H9 (cell line): ENCODE measurements around the gene CHCHD3. TPM values are rescaled to one million over a fixed set of nuclear protein-coding genes. Genes with fewer than 3 reads are reported as not detected.

Experiments
- DNase-seq: peaks from one replicate; pipeline ENCODE4 v3.0.0-alpha.2; 2017
- H2AFZ ChIP-seq: one replicate; pipeline ENCODE4 v1.6.1; 2013; ENCODE audit warnings: mild to moderate bottlenecking, low read length, control low read depth, moderate library complexity
- H2AK5ac ChIP-seq: 2 replicates; pipeline ENCODE4 v1.6.1; 2013; ENCODE audit warnings: low read length, control low read depth, mixed read lengths; ENCODE audit not compliant: insufficient read length
- H2BK120ac ChIP-seq: one replicate; pipeline ENCODE4 v1.6.1; 2013; ENCODE audit warnings: low read depth, mild to moderate bottlenecking, low read length, control low read depth, inconsistent platforms; ENCODE audit not compliant: poor library complexity, severe bottlenecking
- H2BK12ac ChIP-seq: 2 replicates; pipeline ENCODE4 v1.6.1; 2013; ENCODE audit warnings: low read length, control low read depth, mixed read lengths, low read depth; ENCODE audit not compliant: insufficient read length
- H2BK15ac ChIP-seq: 2 replicates; pipeline ENCODE4 v1.6.1; 2013; ENCODE audit warnings: low read depth, low read length, control low read depth
- H2BK20ac ChIP-seq: one replicate; pipeline ENCODE4 v1.6.1; 2013; ENCODE audit warnings: low read depth, mild to moderate bottlenecking, low read length, control low read depth, inconsistent platforms; ENCODE audit not compliant: poor library complexity, severe bottlenecking
- H2BK5ac ChIP-seq: 2 replicates; pipeline ENCODE4 v1.6.1; 2013; ENCODE audit warnings: low read length, control low read depth, mixed read lengths; ENCODE audit not compliant: insufficient read length
- H3K14ac ChIP-seq: 2 replicates; pipeline ENCODE4 v1.6.1; 2013; ENCODE audit warnings: low read length, control low read depth; ENCODE audit not compliant: insufficient read depth
- H3K18ac ChIP-seq: 2 replicates; pipeline ENCODE4 v1.6.1; 2013; ENCODE audit warnings: low read depth, mild to moderate bottlenecking, mixed read lengths, low read length, control low read depth; ENCODE audit not compliant: insufficient read length
- H3K23ac ChIP-seq: 2 replicates; pipeline ENCODE4 v1.6.1; 2013; ENCODE audit warnings: low read length, control low read depth, mixed read lengths, low read depth; ENCODE audit not compliant: insufficient read length
- H3K23me2 ChIP-seq: 2 replicates; pipeline ENCODE4 v1.6.1; 2013; ENCODE audit warnings: low read depth, mild to moderate bottlenecking, mixed read lengths, low read length, control low read depth; ENCODE audit not compliant: insufficient read length, poor library complexity, severe bottlenecking
- H3K27ac ChIP-seq: 2 replicates; pipeline ENCODE4 v1.5.1; 2013; ENCODE audit warnings: low read length, control low read depth, mixed read lengths, low read depth; ENCODE audit not compliant: insufficient read length
- H3K27me3 ChIP-seq: 2 replicates; pipeline ENCODE4 v1.6.1; 2013; ENCODE audit warnings: low read length, control low read depth, inconsistent platforms; ENCODE audit not compliant: insufficient read depth
- H3K4ac ChIP-seq: 2 replicates; pipeline ENCODE4 v1.6.1; 2013; ENCODE audit warnings: low read depth, mild to moderate bottlenecking, control low read depth, inconsistent platforms, low read length, moderate library complexity
- H3K4me1 ChIP-seq: 2 replicates; pipeline ENCODE4 v1.6.1; 2013; ENCODE audit warnings: low read length, control low read depth, inconsistent platforms; ENCODE audit not compliant: insufficient read depth
- H3K4me2 ChIP-seq: 2 replicates; pipeline ENCODE4 v1.6.1; 2013; ENCODE audit warnings: low read length, control low read depth, mixed read lengths; ENCODE audit not compliant: insufficient read length, insufficient read depth
- H3K56ac ChIP-seq: 2 replicates; pipeline ENCODE4 v1.6.1; 2013; ENCODE audit warnings: low read depth, mild to moderate bottlenecking, mixed read lengths, low read length, control low read depth; ENCODE audit not compliant: insufficient read length
- H3K79me1 ChIP-seq: 2 replicates; pipeline ENCODE4 v1.6.1; 2013; ENCODE audit warnings: low read depth, mild to moderate bottlenecking, moderate library complexity, low read length, control low read depth, inconsistent platforms; ENCODE audit not compliant: insufficient read depth, poor library complexity, severe bottlenecking
- H3K79me2 ChIP-seq: 2 replicates; pipeline ENCODE4 v1.6.1; 2013; ENCODE audit warnings: low read length, control low read depth, inconsistent platforms; ENCODE audit not compliant: insufficient read depth
- H3K9ac ChIP-seq: 2 replicates; pipeline ENCODE4 v1.6.1; 2013; ENCODE audit warnings: low read length, control low read depth, mixed read lengths; ENCODE audit not compliant: insufficient read length; ENCODE audit errors: extremely low read depth
- H3K9me3 ChIP-seq: one replicate; pipeline ENCODE4 v1.6.1; 2013; ENCODE audit warnings: low read depth, low read length, inconsistent platforms; ENCODE audit not compliant: control insufficient read depth
- H3T11ph ChIP-seq: one replicate; pipeline ENCODE4 v1.6.1; 2013; ENCODE audit warnings: mild to moderate bottlenecking, low read length, control low read depth, inconsistent platforms
- H4K20me1 ChIP-seq: one replicate; pipeline ENCODE4 v1.6.1; 2013; ENCODE audit not compliant: control insufficient read depth, insufficient read length, insufficient read depth
- H4K5ac ChIP-seq: 2 replicates; pipeline ENCODE4 v1.6.1; 2013; ENCODE audit warnings: low read depth, mild to moderate bottlenecking, mixed read lengths, low read length, control low read depth; ENCODE audit not compliant: insufficient read length
- H4K8ac ChIP-seq: replicated peaks from 2 replicates; pipeline ENCODE4 v1.6.1; 2013; ENCODE audit warnings: low read length, control low read depth, mixed read lengths, low read depth; ENCODE audit not compliant: insufficient read length
- H4K91ac ChIP-seq: 2 replicates; pipeline ENCODE4 v1.6.1; 2013; ENCODE audit warnings: low read depth, mild to moderate bottlenecking, moderate library complexity, mixed read lengths, low read length, control low read depth; ENCODE audit not compliant: insufficient read length
- H3K27ac Mint-ChIP-seq, 3 experiments: 2 replicates in 2 of 3; 3 replicates in 1 of 3; pipeline ENCODE4 v1.8.0; 2020 to 2021; ENCODE audit warnings: mixed read lengths in 3 of 3, mild to moderate bottlenecking in 1 of 3, moderate library complexity in 1 of 3
- H3K27me3 Mint-ChIP-seq: 2 replicates; pipeline ENCODE4 v1.8.0; 2021; ENCODE audit warnings: low read depth, mild to moderate bottlenecking, moderate library complexity, mixed read lengths
- H3K36me3 Mint-ChIP-seq, 3 experiments: 2 replicates in 2 of 3; 3 replicates in 1 of 3; pipeline ENCODE4 v1.8.0; 2020 to 2021; ENCODE audit warnings: low read depth in 3 of 3, mixed read lengths in 3 of 3; ENCODE audit not compliant: insufficient read depth in 1 of 3
- H3K4me1 Mint-ChIP-seq, 2 experiments: 2 replicates each; pipeline ENCODE4 v1.8.0; 2020; ENCODE audit warnings: mixed read lengths in 2 of 2
- H3K4me3 Mint-ChIP-seq, 2 experiments: 2 replicates in 1 of 2; 3 replicates in 1 of 2; pipeline ENCODE4 v1.8.0; 2020 to 2021; ENCODE audit warnings: mild to moderate bottlenecking in 2 of 2, mixed read lengths in 2 of 2, moderate library complexity in 1 of 2
- H3K9me3 Mint-ChIP-seq, 2 experiments: 2 replicates in 1 of 2; 3 replicates in 1 of 2; pipeline ENCODE4 v1.8.0; 2020; ENCODE audit warnings: mild to moderate bottlenecking in 2 of 2, mixed read lengths in 2 of 2, moderate library complexity in 1 of 2
- CTCF ChIP-seq: fragments of 200-600 bp; sonication (generic); conservative IDR thresholded peaks from 3 replicates; pipeline ENCODE4 v1.8.0; 2021; ENCODE audit warnings: antibody characterized with exemption, mild to moderate bottlenecking
- WGBS: extraction: QIAGEN DNeasy Blood & Tissue Kit; methylation state at CpG from one replicate; pipeline ENCODE4 v1.1.7; 2013; ENCODE audit warnings: missing lambda C conversion rate, low lambda C conversion rate, mixed read lengths; ENCODE audit not compliant: insufficient read length; ENCODE audit errors: extremely low coverage; 5-methylcytosine and 5-hydroxymethylcytosine counted together
- total RNA-seq: library from RNA; stranded (reverse); gene quantifications from 2 replicates; pipeline ENCODE4 v1.2.1, GENCODE V29; 2021

CHCHD3 gene
- total RNA-seq, 1 experiment from 2014 or later = 104 TPM

- Histone ChIP-seq H3K23ac (no peak overlapping the region), H4K91ac (no peak overlapping the region), H4K20me1 (no peaks in the 10 kb centered on the region), H3K27me3 (no peaks in the 10 kb centered on the region), H3K23me2 (no peaks in the 10 kb centered on the region), H4K8ac (no peak overlapping the region), H3K56ac (no peak overlapping the region), H3K18ac (no peak overlapping the region), H3K4ac (no peak overlapping the region), H3K79me1 (peaks cover 5% of the 10 kb centered on the region), H3K9me3 (no peaks in the 10 kb centered on the region), H3K27ac (no peak overlapping the region), H3K14ac (no peak overlapping the region), H2AK5ac (no peak overlapping the region), H2BK20ac (no peak overlapping the region), H2BK12ac (no peak overlapping the region), H2AFZ (no peak overlapping the region), H2BK120ac (no peak overlapping the region), H3K4me1 (no peaks in the 10 kb centered on the region), H2BK5ac (no peak overlapping the region), H4K5ac (no peak overlapping the region), H3T11ph (no peak overlapping the region), H3K4me2 (no peak overlapping the region), H2BK15ac (no peak overlapping the region), H3K79me2 (peaks cover 3% of the 10 kb centered on the region; the same call in 1 of the 2 replicates), H3K9ac (no peak overlapping the region)
- no peak overlapping the region for H3K27ac Mint-ChIP-seq
- no peak for DNase-seq
- H3K36me3 Mint-ChIP-seq = no peaks in the 10 kb centered on the region
- no peaks in the 10 kb centered on the region for H3K27me3 Mint-ChIP-seq
- WGBS = no CpG with 5 or more reads among the region's 4 CpGs
- no peak for TF ChIP-seq CTCF
- peaks cover 0 to 6% of the 10 kb centered on the region in 2 experiments; a peak in 2 of 4 replicates for H3K4me1 Mint-ChIP-seq
- no peak overlapping the region for H3K4me3 Mint-ChIP-seq
- H3K9me3 Mint-ChIP-seq = no peaks in the 10 kb centered on the region
Observed at GRCh38 chr7:132919771-132920170, 162.1 kb downstream of the CHCHD3 start.
